ENCODE data around the gene GRAMD2A. TPM values are rescaled to one million over a fixed set of nuclear protein-coding genes. Genes with fewer than 3 reads are reported as not detected.

The GRAMD2A gene
- total RNA-seq, 1 donor from 2014 or later: not detected

GRCh38 chr15:72179950-72180581 lies 17.5 kb downstream of the GRAMD2A start:
- Mint-ChIP-seq H3K4me1 (ENCODE audit: unreplicated experiment) (peaks cover 3% of the 10 kb centered on the region), H3K9me3 (ENCODE audit: unreplicated experiment) (no peaks in the 10 kb centered on the region), H3K4me3 (ENCODE audit: unreplicated experiment) (no peak overlapping the region), H3K27ac (ENCODE audit: unreplicated experiment) (no peak overlapping the region), H3K36me3 (ENCODE audit: unreplicated experiment) (no peaks in the 10 kb centered on the region), H3K27me3 (ENCODE audit: unreplicated experiment) (peaks cover 15% of the 10 kb centered on the region)
- DNase-seq (ENCODE audit: extremely low spot score, unreplicated experiment): no peak
- no peak for TF ChIP-seq CTCF (IDR thresholded peaks at IDR 0.05)

GRCh38 chr15:72178976-72179585 lies 18.5 kb downstream of the GRAMD2A start:
- DNase-seq (ENCODE audit: extremely low spot score, unreplicated experiment): no peak
- Mint-ChIP-seq H3K27me3 (ENCODE audit: unreplicated experiment) (peaks cover 18% of the 10 kb centered on the region), H3K27ac (ENCODE audit: unreplicated experiment) (no peak overlapping the region), H3K36me3 (ENCODE audit: unreplicated experiment) (no peaks in the 10 kb centered on the region), H3K4me1 (ENCODE audit: unreplicated experiment) (peaks cover 3% of the 10 kb centered on the region), H3K4me3 (ENCODE audit: unreplicated experiment) (no peak overlapping the region), H3K9me3 (ENCODE audit: unreplicated experiment) (no peaks in the 10 kb centered on the region)
- TF ChIP-seq CTCF (IDR thresholded peaks at IDR 0.05): no peak

GRCh38 chr15:72176743-72177142 lies 20.8 kb downstream of the GRAMD2A start:
- no peak for TF ChIP-seq CTCF (IDR thresholded peaks at IDR 0.05)
- Mint-ChIP-seq H3K4me3 (ENCODE audit: unreplicated experiment) (no peak overlapping the region), H3K9me3 (ENCODE audit: unreplicated experiment) (no peaks in the 10 kb centered on the region), H3K4me1 (ENCODE audit: unreplicated experiment) (no peaks in the 10 kb centered on the region), H3K27ac (ENCODE audit: unreplicated experiment) (no peak overlapping the region), H3K27me3 (ENCODE audit: unreplicated experiment) (peaks cover 25% of the 10 kb centered on the region), H3K36me3 (ENCODE audit: unreplicated experiment) (no peaks in the 10 kb centered on the region)
- DNase-seq (ENCODE audit: extremely low spot score, unreplicated experiment): no peak

GRCh38 chr15:72176159-72176558 lies 21.4 kb downstream of the GRAMD2A start:
- Mint-ChIP-seq H3K9me3 (ENCODE audit: unreplicated experiment) (no peaks in the 10 kb centered on the region), H3K27me3 (ENCODE audit: unreplicated experiment) (peaks cover 25% of the 10 kb centered on the region), H3K4me1 (ENCODE audit: unreplicated experiment) (no peaks in the 10 kb centered on the region), H3K36me3 (ENCODE audit: unreplicated experiment) (no peaks in the 10 kb centered on the region), H3K27ac (ENCODE audit: unreplicated experiment) (no peak overlapping the region), H3K4me3 (ENCODE audit: unreplicated experiment) (no peak overlapping the region)
- no peak for TF ChIP-seq CTCF (IDR thresholded peaks at IDR 0.05)
- DNase-seq (ENCODE audit: extremely low spot score, unreplicated experiment): no peak

- DNase-seq (ENCODE audit: extremely low spot score, unreplicated experiment): no peak
- H3K4me1 Mint-ChIP-seq (ENCODE audit: unreplicated experiment): no peaks in the 10 kb centered on the region
- TF ChIP-seq CTCF (IDR thresholded peaks at IDR 0.05): no peak
- no peaks in the 10 kb centered on the region for H3K9me3 Mint-ChIP-seq (ENCODE audit: unreplicated experiment)
- H3K36me3 Mint-ChIP-seq (ENCODE audit: unreplicated experiment): no peaks in the 10 kb centered on the region
- no peak overlapping the region for H3K27ac Mint-ChIP-seq (ENCODE audit: unreplicated experiment)
- H3K27me3 Mint-ChIP-seq (ENCODE audit: unreplicated experiment): peaks cover 25% of the 10 kb centered on the region
- H3K4me3 Mint-ChIP-seq (ENCODE audit: unreplicated experiment): no peak overlapping the region
Observed at GRCh38 chr15:72175186-72176044, 22.2 kb downstream of the GRAMD2A start.

All from osteocyte (in vitro differentiated cells).